ENCODE results near the gene NUDT8. TPM values are rescaled to one million over a fixed set of nuclear protein-coding genes. Genes with fewer than 3 reads are reported as not detected.

NUDT8 gene
- total and polyA plus RNA-seq, 2 experiments from 2014 or later, result 5.0 to 15.1 TPM

DNA sequence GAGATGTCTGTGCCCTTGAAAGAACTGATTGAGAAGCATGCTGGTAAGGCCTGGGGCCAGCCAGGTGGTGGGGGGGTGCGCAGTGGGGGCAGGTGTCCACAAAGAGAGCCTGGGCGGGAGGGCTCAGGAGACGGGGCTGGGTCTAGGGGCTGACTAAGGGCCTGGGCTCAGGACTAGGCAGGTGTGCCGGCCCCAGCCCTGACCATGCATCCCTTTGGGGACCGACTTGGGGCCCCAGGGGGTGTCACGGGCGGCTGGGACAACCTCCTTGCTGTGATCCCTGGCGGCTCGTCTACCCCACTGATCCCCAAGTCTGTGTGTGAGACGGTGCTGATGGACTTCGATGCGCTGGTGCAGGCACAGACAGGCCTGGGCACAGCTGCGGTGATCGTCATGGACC is 18.6 kb downstream of the NUDT8 start (continued):
- no peak for TF ChIP-seq EZH2phosphoT487 (IDR thresholded peaks at IDR 0.05; ENCODE audit: unreplicated experiment)
- TF ChIP-seq, protein P1, sequence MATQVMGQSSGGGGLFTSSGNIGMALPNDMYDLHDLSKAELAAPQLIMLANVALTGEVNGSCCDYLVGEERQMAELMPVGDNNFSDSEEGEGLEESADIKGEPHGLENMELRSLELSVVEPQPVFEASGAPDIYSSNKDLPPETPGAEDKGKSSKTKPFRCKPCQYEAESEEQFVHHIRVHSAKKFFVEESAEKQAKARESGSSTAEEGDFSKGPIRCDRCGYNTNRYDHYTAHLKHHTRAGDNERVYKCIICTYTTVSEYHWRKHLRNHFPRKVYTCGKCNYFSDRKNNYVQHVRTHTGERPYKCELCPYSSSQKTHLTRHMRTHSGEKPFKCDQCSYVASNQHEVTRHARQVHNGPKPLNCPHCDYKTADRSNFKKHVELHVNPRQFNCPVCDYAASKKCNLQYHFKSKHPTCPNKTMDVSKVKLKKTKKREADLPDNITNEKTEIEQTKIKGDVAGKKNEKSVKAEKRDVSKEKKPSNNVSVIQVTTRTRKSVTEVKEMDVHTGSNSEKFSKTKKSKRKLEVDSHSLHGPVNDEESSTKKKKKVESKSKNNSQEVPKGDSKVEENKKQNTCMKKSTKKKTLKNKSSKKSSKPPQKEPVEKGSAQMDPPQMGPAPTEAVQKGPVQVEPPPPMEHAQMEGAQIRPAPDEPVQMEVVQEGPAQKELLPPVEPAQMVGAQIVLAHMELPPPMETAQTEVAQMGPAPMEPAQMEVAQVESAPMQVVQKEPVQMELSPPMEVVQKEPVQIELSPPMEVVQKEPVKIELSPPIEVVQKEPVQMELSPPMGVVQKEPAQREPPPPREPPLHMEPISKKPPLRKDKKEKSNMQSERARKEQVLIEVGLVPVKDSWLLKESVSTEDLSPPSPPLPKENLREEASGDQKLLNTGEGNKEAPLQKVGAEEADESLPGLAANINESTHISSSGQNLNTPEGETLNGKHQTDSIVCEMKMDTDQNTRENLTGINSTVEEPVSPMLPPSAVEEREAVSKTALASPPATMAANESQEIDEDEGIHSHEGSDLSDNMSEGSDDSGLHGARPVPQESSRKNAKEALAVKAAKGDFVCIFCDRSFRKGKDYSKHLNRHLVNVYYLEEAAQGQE (IDR thresholded peaks at IDR 0.05; ENCODE audit: unreplicated experiment), result no peak
- TF ChIP-seq CREB1 (CRISPR knock-in tag; IDR thresholded peaks at IDR 0.05; ENCODE audit: low read depth), result no peak
- TF ChIP-seq, protein P2, sequence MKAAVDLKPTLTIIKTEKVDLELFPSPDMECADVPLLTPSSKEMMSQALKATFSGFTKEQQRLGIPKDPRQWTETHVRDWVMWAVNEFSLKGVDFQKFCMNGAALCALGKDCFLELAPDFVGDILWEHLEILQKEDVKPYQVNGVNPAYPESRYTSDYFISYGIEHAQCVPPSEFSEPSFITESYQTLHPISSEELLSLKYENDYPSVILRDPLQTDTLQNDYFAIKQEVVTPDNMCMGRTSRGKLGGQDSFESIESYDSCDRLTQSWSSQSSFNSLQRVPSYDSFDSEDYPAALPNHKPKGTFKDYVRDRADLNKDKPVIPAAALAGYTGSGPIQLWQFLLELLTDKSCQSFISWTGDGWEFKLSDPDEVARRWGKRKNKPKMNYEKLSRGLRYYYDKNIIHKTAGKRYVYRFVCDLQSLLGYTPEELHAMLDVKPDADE (IDR thresholded peaks at IDR 0.05), result no peak
- TF ChIP-seq NANOG (IDR thresholded peaks at IDR 0.05; ENCODE audit: borderline replicate concordance), result no peak

DNA sequence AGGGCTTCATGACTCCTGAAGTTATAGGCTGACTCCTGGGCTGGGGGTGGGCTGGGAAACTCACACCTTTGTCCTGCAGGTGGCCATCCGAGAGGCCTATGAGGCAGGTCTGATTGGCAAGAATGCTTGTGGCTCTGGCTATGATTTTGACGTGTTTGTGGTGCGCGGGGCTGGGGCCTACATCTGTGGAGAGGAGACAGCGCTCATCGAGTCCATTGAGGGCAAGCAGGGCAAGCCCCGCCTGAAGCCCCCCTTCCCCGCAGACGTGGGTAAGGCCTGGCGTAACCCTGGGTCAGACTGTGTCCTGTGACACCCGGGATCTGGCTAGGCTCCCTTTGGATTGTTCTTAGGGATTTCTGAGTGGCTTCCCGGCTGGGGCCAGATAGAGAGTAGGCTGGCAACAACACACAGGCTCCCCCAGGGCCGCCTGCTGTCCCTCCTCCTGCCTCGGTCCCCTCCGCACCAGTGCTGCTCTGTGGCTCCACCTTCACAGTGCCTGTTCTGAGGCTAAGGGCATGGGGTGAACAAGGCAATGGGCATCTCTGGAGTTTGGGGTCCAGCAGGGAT is 19.4 kb downstream of the NUDT8 start:
- DNase-seq (ENCODE audit: low spot score) (no peak), ATAC-seq (no peak)
- no peak for TF ChIP-seq EZH2phosphoT487 (IDR thresholded peaks at IDR 0.05; ENCODE audit: unreplicated experiment)
- no peak for TF ChIP-seq CREB1 (CRISPR knock-in tag; IDR thresholded peaks at IDR 0.05; ENCODE audit: low read depth)
- TF ChIP-seq STAT1 (IDR thresholded peaks at IDR 0.05; ENCODE audit: unreplicated experiment), result no peak
- TF ChIP-seq, protein P3, sequence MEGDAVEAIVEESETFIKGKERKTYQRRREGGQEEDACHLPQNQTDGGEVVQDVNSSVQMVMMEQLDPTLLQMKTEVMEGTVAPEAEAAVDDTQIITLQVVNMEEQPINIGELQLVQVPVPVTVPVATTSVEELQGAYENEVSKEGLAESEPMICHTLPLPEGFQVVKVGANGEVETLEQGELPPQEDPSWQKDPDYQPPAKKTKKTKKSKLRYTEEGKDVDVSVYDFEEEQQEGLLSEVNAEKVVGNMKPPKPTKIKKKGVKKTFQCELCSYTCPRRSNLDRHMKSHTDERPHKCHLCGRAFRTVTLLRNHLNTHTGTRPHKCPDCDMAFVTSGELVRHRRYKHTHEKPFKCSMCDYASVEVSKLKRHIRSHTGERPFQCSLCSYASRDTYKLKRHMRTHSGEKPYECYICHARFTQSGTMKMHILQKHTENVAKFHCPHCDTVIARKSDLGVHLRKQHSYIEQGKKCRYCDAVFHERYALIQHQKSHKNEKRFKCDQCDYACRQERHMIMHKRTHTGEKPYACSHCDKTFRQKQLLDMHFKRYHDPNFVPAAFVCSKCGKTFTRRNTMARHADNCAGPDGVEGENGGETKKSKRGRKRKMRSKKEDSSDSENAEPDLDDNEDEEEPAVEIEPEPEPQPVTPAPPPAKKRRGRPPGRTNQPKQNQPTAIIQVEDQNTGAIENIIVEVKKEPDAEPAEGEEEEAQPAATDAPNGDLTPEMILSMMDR (conservative IDR thresholded peaks at IDR 0.05; ENCODE audit: low read depth in 2 of 2), result no peak
- no peak for TF ChIP-seq POLR2AphosphoS5 (IDR thresholded peaks at IDR 0.05; ENCODE audit: low read depth)
- TF ChIP-seq, protein P4, sequence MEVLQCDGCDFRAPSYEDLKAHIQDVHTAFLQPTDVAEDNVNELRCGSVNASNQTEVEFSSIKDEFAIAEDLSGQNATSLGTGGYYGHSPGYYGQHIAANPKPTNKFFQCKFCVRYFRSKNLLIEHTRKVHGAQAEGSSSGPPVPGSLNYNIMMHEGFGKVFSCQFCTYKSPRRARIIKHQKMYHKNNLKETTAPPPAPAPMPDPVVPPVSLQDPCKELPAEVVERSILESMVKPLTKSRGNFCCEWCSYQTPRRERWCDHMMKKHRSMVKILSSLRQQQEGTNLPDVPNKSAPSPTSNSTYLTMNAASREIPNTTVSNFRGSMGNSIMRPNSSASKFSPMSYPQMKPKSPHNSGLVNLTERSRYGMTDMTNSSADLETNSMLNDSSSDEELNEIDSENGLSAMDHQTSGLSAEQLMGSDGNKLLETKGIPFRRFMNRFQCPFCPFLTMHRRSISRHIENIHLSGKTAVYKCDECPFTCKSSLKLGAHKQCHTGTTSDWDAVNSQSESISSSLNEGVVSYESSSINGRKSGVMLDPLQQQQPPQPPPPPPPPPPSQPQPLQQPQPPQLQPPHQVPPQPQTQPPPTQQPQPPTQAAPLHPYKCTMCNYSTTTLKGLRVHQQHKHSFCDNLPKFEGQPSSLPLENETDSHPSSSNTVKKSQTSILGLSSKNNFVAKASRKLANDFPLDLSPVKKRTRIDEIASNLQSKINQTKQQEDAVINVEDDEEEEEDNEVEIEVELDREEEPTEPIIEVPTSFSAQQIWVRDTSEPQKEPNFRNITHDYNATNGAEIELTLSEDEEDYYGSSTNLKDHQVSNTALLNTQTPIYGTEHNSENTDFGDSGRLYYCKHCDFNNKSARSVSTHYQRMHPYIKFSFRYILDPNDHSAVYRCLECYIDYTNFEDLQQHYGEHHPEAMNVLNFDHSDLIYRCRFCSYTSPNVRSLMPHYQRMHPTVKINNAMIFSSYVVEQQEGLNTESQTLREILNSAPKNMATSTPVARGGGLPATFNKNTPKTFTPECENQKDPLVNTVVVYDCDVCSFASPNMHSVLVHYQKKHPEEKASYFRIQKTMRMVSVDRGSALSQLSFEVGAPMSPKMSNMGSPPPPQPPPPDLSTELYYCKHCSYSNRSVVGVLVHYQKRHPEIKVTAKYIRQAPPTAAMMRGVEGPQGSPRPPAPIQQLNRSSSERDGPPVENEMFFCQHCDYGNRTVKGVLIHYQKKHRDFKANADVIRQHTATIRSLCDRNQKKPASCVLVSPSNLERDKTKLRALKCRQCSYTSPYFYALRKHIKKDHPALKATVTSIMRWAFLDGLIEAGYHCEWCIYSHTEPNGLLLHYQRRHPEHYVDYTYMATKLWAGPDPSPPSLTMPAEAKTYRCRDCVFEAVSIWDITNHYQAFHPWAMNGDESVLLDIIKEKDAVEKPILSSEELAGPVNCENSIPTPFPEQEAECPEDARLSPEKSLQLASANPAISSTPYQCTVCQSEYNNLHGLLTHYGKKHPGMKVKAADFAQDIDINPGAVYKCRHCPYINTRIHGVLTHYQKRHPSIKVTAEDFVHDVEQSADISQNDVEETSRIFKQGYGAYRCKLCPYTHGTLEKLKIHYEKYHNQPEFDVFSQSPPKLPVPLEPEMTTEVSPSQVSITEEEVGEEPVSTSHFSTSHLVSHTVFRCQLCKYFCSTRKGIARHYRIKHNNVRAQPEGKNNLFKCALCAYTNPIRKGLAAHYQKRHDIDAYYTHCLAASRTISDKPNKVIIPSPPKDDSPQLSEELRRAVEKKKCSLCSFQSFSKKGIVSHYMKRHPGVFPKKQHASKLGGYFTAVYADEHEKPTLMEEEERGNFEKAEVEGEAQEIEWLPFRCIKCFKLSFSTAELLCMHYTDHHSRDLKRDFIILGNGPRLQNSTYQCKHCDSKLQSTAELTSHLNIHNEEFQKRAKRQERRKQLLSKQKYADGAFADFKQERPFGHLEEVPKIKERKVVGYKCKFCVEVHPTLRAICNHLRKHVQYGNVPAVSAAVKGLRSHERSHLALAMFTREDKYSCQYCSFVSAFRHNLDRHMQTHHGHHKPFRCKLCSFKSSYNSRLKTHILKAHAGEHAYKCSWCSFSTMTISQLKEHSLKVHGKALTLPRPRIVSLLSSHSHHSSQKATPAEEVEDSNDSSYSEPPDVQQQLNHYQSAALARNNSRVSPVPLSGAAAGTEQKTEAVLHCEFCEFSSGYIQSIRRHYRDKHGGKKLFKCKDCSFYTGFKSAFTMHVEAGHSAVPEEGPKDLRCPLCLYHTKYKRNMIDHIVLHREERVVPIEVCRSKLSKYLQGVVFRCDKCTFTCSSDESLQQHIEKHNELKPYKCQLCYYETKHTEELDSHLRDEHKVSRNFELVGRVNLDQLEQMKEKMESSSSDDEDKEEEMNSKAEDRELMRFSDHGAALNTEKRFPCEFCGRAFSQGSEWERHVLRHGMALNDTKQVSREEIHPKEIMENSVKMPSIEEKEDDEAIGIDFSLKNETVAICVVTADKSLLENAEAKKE (CRISPR knock-in tag; IDR thresholded peaks at IDR 0.05), result no peak
- H3F3A ChIP-seq (replicated peaks; ENCODE audit: low read depth), result 0 out of 2 replicates have a peak, but pooled peaks cover 3% of the 10 kb centered on the region
- H3K4me1 ChIP-seq (ENCODE audit: insufficient read depth), result peaks cover 19% of the 10 kb centered on the region
- no peak overlapping the region for H3K4me2 ChIP-seq
- H3K27ac Mint-ChIP-seq, result no peak overlapping the region
- H3K27me3 ChIP-seq (ENCODE audit: insufficient read depth), result 0 out of 2 replicates have a peak, but pooled peaks cover 1% of the 10 kb centered on the region
- peaks cover 19% of the 10 kb centered on the region for H3K4me1 Mint-ChIP-seq
- H3K27me3 Mint-ChIP-seq (ENCODE audit: insufficient read depth, low read depth, poor library complexity), result peaks cover 14% of the 10 kb centered on the region
- no peaks in the 10 kb centered on the region for H3K36me3 ChIP-seq (ENCODE audit: insufficient read depth)
- no peaks in the 10 kb centered on the region for H4K20me1 ChIP-seq (replicated peaks; ENCODE audit: insufficient read depth)
- H3K4me3 ChIP-seq, result no peak overlapping the region
- H3K9me2 ChIP-seq (ENCODE audit: insufficient read depth), result no peaks in the 10 kb centered on the region
- H3K79me2 ChIP-seq (replicated peaks; ENCODE audit: insufficient read depth), result peaks cover 9% of the 10 kb centered on the region; the same call in 1 of the 2 replicates
- H3K36me3 Mint-ChIP-seq (ENCODE audit: low read depth), result peaks cover 29% of the 10 kb centered on the region
- H3K4me3 Mint-ChIP-seq, result no peak overlapping the region
- no peaks in the 10 kb centered on the region; the same call in 2 of the 3 replicates for H3K9me3 Mint-ChIP-seq
- no peak overlapping the region for H3K27ac ChIP-seq (ENCODE audit: low read depth)
- no peak overlapping the region for H2AFZ ChIP-seq

Data from GM23338 (cell line).